Naive thymus-derived CD8-positive, alpha-beta T cell (primary cell): Measurements from ENCODE around the gene DNAH3. TPM values are rescaled to one million over a fixed set of nuclear protein-coding genes. Genes with fewer than 3 reads are reported as not detected.
A peak's percentile ranks its signal among the peaks of the same experiment; 100 is the strongest.
"Not testable (repeated sequence)": the region's sequence is repeated elsewhere in the genome, so short reads cannot be mapped to it uniquely, and the experiment has no call there.

Experiments used
- ATAC-seq, 2 donors: fragments of 150-1000 bp; cut with Tn5 transposase in 1 of 2; sonication (Bioruptor Pico), chemical (Tn5 transposase) in 1 of 2; 1 replicate in 1 of 2; 2 replicates in 1 of 2; pipeline ENCODE4 v1.10.0; 2021; ENCODE audit warnings: mild to moderate bottlenecking in 2 of 2, moderate library complexity in 2 of 2
- POLR2A ChIA-PET: fragments of 350-600 bp; sonication (Branson Sonifier 250); formaldehyde crosslinking; loops from one replicate; lab custom pipeline; 2021; ENCODE audit warnings: antibody characterized with exemption; lab: Charles Lee
- DNase-seq, 10 donors: peaks; one replicate each; pipeline versions ENCODE4 v3.0.0 to v3.0.0-alpha.2; 2020 to 2022
- H3K27ac Mint-ChIP-seq, 10 donors: one replicate each; pipeline ENCODE4 v1.8.0; 2020 to 2022; ENCODE audit warnings: mild to moderate bottlenecking in 10 of 10, mixed read lengths in 10 of 10, moderate library complexity in 4 of 10, inconsistent platforms in 1 of 10
- H3K27me3 Mint-ChIP-seq, 5 donors: one replicate each; pipeline ENCODE4 v1.8.0; 2021 to 2022; ENCODE audit warnings: mixed read lengths in 5 of 5
- H3K36me3 Mint-ChIP-seq, 3 donors: one replicate each; pipeline ENCODE4 v1.8.0; 2020 to 2022; ENCODE audit warnings: mixed read lengths in 3 of 3, mild to moderate bottlenecking in 2 of 3, inconsistent platforms in 1 of 3
- H3K4me1 Mint-ChIP-seq, 4 donors: one replicate each; pipeline ENCODE4 v1.8.0; 2021 to 2022; ENCODE audit warnings: mixed read lengths in 4 of 4
- H3K4me3 Mint-ChIP-seq, 10 donors: one replicate each; pipeline ENCODE4 v1.8.0; 2020 to 2022; ENCODE audit warnings: mild to moderate bottlenecking in 10 of 10, mixed read lengths in 10 of 10, moderate library complexity in 6 of 10, inconsistent platforms in 1 of 10
- H3K9me3 Mint-ChIP-seq, 9 donors: one replicate each; pipeline ENCODE4 v1.8.0; 2020 to 2022; ENCODE audit warnings: mixed read lengths in 9 of 9, mild to moderate bottlenecking in 3 of 9, inconsistent platforms in 1 of 9, moderate library complexity in 1 of 9
- polyA plus RNA-seq, 3 donors: library from polyadenylated mRNA; unstranded; fragments of 300-500 nt; fragmentation: Illumina TruSeq; gene quantifications; one replicate each; pipeline ENCODE4 v1.2.3, GENCODE V29; 2021
- total RNA-seq, 8 experiments: library from RNA in 2 of 8; stranded (reverse) in 2 of 8; gene quantifications; one replicate each; pipeline ENCODE4 v1.2.3 and lab custom pipeline; 2021 to 2026

DNAH3 gene
- total and polyA plus RNA-seq, 5 experiments from 2014 or later, result not detected

DNA sequence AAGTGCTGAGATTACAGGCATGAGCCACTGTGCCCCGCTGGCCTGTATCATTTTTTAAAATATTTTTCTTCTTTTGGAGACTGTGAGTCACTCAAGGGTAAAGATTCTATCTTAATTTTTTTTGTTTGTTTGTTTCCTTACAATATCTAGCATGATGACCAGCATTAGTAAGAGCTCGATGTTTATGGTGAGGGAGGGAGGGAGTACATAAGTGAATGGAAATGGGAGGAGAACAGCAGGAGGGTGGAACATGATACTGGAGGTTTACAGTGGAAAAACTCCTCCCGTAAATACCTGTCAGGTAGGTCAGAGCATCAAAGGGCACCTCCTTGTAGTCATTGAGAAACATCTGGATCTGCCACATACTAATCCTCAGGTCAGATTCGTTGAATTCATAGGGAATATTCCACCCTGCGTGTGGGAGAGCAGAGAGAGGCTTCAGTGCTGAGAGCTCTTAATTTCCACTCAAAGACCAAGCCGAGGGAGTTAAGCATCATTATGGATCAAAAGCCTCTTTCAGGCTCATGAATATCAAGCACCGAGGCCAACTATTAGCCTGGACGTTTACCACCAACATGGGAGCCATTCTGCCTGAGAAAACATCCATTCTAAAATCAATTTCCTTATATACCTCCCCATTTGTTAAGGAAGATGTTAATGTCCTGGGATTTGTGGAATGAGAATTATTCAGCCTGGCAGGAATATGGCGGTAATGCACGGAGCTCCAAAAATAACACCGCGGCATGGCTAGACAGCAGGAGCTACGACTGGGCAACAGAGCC lies 198.3 kb downstream of the DNAH3 start:
- H3K27me3 Mint-ChIP-seq, result peaks cover 0 to 6% (median 0%) of the 10 kb centered on the region in 5 donors

DNA sequence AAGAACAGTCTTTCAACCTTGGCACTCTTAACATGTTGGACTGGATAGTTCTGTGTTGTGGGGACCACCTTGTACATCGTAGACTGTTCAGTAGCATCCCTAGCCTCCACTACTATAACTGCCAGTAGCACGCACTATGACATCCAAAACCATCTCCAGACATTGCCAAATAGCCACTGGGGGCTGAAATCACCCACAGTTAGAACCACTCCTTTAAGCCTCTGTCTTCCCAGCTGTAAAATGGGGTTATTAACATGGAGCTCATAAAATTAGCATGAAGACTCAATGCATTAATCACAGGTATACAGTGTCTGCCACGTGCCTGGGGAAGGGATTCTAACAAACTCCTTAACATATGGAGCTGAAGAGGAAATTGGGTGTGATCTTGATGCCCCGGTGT lies 200.4 kb downstream of the DNAH3 start:
- Mint-ChIP-seq H3K9me3 (no peaks in the 10 kb centered on the region), H3K36me3 (no peaks in the 10 kb centered on the region), H3K27ac (no peak overlapping the region), H3K27me3 (peaks cover 0 to 6% (median 0%) of the 10 kb centered on the region in 5 donors), H3K4me1 (no peaks in the 10 kb centered on the region), H3K4me3 (no peak overlapping the region)
- POLR2A ChIA-PET, result no interaction called here
- DNase-seq (no peak), ATAC-seq (no peak)

More for the DNA sequence above, 198.3 kb downstream of the DNAH3 start:
- Mint-ChIP-seq H3K9me3 (no peaks in the 10 kb centered on the region), H3K36me3 (no peaks in the 10 kb centered on the region), H3K4me1 (no peaks in the 10 kb centered on the region), H3K27ac (no peak overlapping the region), H3K4me3 (no peak overlapping the region)
- ATAC-seq (no peak), DNase-seq (no peak)
- POLR2A ChIA-PET, result no interaction called here

DNA sequence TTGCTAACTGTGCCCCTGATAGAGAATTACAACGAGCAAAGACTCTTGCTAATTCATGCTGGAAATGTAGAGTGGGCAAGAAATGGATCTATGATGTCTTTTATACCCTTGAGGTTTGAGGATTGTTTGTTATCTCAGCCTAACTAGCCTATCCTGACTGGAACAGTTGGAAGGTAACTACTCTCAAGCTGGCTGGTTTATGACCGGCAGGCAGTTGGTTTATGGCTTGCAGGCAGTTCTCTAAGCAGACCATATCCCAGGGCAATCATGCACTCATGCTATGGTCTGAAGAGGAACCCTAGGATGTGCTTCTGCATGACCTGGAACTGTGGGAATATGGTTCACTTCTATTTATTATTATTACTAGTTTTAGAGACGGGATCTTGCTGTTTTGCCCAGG lies 201.0 kb downstream of the DNAH3 start:
- Mint-ChIP-seq H3K27ac (no peak overlapping the region), H3K27me3 (peaks cover 0 to 6% (median 0%) of the 10 kb centered on the region in 5 donors), H3K4me1 (no peaks in the 10 kb centered on the region), H3K4me3 (no peak overlapping the region), H3K36me3 (no peaks in the 10 kb centered on the region), H3K9me3 (no peaks in the 10 kb centered on the region)
- no peak for DNase-seq
- no peak for ATAC-seq
- POLR2A ChIA-PET, result no interaction called here

DNA sequence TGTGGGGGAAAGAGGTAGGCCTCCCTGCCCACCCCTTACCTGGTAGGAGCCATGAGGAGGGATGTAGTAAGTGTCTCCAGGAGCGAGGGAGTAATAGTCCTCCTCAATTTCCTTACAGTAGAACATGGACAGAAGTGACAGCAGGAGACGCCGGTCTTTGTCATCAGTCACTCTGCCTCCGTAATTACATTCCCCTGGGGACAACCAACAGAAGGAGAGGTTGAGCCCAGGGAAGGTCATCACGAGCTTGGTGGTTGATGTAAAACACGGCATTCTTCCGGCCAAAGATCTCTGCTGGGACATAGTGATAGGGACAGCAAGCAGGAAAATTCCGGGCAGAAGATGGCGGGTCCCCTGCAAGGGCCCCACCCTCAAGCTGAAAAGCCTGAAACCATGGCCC lies 202.2 kb downstream of the DNAH3 start:
- Mint-ChIP-seq H3K27ac (no peak overlapping the region), H3K4me3 (no peak overlapping the region), H3K36me3 (no peaks in the 10 kb centered on the region), H3K27me3 (peaks cover 0 to 4% (median 0%) of the 10 kb centered on the region in 5 donors), H3K4me1 (peaks cover 0 to under 1% (median 0%) of the 10 kb centered on the region in 4 donors), H3K9me3 (no peaks in the 10 kb centered on the region)
- POLR2A ChIA-PET, result no interaction called here
- no peak for DNase-seq
- ATAC-seq, result no peak

DNA sequence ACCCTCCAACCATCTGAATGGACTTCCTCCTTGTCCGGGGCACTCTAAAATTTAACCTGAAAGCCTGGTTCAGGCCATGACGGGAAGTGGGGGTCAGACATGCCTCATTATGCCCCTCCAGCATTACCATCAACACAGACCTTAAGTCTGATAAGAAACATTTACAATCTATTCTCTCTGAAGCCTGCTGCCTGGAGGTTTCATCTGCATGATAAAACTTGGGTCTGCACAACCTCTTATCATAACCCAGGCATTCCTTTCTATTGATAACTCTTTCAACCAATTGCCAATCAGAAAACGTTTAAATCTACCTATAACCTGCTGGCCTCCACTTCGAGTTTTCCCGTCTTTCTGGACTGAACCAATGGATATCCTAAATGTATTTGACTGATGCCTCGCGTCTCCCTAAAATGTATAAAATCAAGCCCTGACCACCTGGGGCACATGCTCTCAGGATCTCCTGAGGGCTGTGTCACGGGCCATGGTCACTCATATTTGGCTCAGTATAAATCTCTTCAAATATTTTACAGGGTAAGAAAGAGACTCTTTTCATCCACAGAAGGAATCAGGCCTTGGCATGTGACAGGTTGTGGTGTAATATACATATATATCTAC lies 204.5 kb downstream of the DNAH3 start:
- ATAC-seq (no peak), DNase-seq (no peak)
- H3K9me3 Mint-ChIP-seq, result no peaks in the 10 kb centered on the region
- H3K4me3 Mint-ChIP-seq, result no peak overlapping the region
- no peak overlapping the region for H3K27ac Mint-ChIP-seq
- H3K36me3 Mint-ChIP-seq, result no peaks in the 10 kb centered on the region
- peaks cover 0 to 3% (median 0%) of the 10 kb centered on the region in 5 donors for H3K27me3 Mint-ChIP-seq
- H3K4me1 Mint-ChIP-seq, result peaks cover 0 to 4% (median 4%) of the 10 kb centered on the region in 4 donors
- POLR2A ChIA-PET, result no interaction called here

DNA sequence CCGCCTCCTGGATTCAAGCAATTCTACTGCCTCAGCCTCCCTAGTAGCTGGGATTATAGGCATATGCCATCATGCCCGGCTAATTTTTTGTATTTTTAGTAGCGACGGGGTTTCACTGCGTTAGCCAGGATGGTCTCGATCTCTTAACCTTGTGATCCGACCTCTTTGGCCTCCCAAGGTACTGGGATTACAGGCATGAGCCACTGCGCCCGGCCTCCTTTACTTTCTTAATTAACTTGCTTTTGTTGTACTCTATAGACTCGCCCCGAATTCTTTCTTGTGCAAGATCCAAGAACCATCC lies 205.1 kb downstream of the DNAH3 start:
- POLR2A ChIA-PET, DNase-seq, H3K4me3 Mint-ChIP-seq, H3K9me3 Mint-ChIP-seq, H3K4me1 Mint-ChIP-seq, H3K27me3 Mint-ChIP-seq, ATAC-seq, H3K36me3 Mint-ChIP-seq: not testable (repeated sequence)
- peak overlapping the region in 1 of 10 donors; percentile 3 for H3K27ac Mint-ChIP-seq

DNA sequence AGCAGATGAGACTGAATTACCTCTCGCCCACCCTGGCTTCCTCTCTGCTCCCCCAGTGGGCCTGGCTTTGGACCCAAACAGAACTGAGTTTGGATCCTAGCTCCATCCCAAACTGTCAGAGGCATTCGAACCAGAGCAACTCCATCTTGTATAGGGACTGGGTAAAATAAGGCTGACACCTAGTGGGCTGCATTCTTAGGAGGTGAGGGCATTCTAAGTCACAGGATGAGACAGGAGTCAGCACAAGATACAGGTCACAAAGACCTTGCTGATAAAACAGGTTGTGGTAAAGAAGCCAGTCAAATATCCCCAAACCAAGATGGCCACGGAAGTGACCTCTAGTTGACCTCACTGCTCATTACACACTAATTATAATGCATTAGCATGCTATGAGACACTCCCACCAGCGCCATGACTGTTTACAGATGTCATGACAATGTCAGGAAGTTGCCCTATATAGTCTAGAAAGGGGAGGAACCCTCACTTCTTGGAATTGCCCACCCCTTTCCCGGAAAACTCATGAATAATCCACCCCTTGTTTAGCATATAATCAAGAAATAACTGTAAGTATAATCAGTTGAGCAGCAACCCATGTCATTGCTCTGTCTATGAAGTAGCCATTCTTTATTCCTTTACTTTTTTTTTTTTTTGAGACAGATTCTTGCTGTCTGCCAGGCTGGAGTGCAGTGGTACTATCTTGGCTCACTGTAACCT lies 205.6 kb downstream of the DNAH3 start:
- POLR2A ChIA-PET, result interaction anchor here (1.2 kb wide), 1 partner anchor 44 kb away, joined by 3 read pairs; the partner anchor contains the start of gene LYRM1
- Mint-ChIP-seq H3K27ac (peak overlapping the region in 2 of 10 donors; percentile 3 to 12), H3K36me3 (no peaks in the 10 kb centered on the region), H3K4me3 (no peak overlapping the region), H3K4me1 (peaks cover 0 to 8% (median 5%) of the 10 kb centered on the region in 4 donors), H3K9me3 (no peaks in the 10 kb centered on the region), H3K27me3 (peaks cover 0 to 3% (median 0%) of the 10 kb centered on the region in 5 donors)
- peak in 1 of 10 donors; percentile 7 for DNase-seq
- ATAC-seq, result peak in 1 of 2 donors; percentile 22

DNA sequence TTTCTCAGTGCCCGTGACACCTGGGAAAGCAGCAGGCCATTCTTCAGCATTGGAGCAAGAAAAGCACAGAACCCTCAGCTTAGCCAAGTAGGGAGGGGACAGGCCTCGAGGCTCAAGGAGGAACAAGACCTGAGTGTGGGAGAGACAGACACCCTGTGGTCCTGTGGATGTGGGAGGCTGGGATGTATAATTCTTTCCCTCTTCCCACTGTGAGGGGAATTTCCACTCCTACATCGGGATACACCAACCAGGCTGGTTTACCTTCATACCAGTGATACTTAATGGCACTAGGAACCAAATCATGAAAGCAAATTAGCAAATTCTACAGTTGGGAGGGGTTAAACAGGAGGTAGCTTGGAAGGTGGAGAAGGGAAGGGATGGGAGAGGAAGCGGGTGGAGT lies 208.4 kb downstream of the DNAH3 start:
- H3K9me3 Mint-ChIP-seq, result no peaks in the 10 kb centered on the region
- POLR2A ChIA-PET, result no interaction called here
- no peak overlapping the region for H3K27ac Mint-ChIP-seq

DNA sequence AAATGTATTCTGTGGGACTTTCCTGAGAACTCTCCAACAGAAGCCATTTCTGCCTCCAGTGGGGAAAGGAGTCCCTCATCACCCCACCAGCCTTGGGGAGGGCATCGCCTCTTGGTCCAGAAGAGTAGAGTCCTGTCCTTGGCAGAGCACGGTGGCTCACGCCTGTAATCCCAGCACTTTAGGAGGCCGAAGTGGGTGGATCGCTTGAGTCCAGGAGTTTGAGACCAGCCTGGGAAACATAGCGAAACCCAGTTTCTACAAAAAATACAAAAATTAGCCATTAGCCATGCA lies 209.1 kb downstream of the DNAH3 start:
- peaks cover 0 to 8% (median 5%) of the 10 kb centered on the region in 4 donors for H3K4me1 Mint-ChIP-seq
- no peak for ATAC-seq
- H3K36me3 Mint-ChIP-seq, result no peaks in the 10 kb centered on the region
- no peak overlapping the region for H3K4me3 Mint-ChIP-seq
- POLR2A ChIA-PET, result no interaction called here
- DNase-seq, result no peak
- peaks cover 0 to 2% (median 0%) of the 10 kb centered on the region in 5 donors for H3K27me3 Mint-ChIP-seq
- H3K27ac Mint-ChIP-seq, result no peak overlapping the region
- no peaks in the 10 kb centered on the region for H3K9me3 Mint-ChIP-seq

More for the DNA sequence above, 208.4 kb downstream of the DNAH3 start:
- Mint-ChIP-seq H3K27me3 (peaks cover 0 to 2% (median 0%) of the 10 kb centered on the region in 5 donors), H3K36me3 (no peaks in the 10 kb centered on the region), H3K4me3 (no peak overlapping the region), H3K4me1 (peaks cover 0 to 8% (median 5%) of the 10 kb centered on the region in 4 donors)
- DNase-seq, result no peak
- no peak for ATAC-seq

DNA sequence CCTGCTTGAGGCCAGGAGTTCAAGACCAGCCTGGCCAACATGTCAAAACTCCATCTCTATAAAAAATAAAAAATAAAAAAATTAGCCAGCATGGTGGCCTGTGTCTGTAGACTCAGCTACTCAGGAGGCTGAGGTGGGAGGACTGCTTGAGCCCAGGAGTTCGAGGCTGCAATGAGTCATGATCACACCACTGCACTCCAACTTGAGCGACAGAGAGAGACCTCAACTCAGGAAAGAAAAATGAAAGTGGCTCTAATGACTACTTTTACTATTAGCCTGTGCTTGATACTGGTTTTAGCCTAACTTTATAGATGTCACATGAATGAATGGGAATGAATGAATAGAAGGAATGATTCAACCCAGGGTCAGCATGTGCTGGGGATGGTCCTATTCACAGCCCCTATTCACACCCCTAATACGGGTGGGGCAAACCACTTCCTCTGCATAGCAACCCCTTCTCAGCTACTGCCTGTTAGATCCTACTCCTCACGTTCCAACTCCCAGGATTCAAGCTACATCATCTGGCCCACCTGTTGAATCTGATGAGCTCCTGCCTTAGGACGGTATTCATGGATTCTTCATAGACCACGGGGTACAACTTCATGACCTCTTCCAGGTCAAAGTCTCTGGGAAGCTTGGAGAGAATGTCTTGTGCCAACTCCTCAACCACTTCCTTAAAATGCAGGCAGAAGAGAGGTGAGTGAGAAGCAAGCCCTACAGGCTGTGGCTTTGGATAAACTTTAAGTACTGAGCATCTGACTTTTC lies 209.6 kb downstream of the DNAH3 start:
- POLR2A ChIA-PET, result no interaction called here

DNA sequence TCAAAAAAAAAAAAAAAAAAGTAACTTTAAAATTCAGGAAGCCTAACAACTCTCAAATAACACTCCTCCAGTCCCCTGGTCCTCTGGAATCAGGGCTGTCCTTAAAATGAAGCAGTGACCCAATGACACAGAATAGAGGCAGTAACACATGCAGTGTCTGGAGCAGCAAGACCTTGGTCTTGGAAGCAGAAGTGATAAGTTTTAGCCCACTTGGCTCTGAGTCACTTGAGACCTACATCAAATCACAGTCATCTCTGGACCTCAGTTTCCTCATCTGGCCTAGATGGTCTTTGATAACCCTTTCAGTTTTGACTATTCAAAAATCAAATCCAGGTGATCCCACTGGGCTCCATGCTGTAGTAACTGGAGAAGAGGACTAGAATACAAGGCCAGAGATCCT lies 211.0 kb downstream of the DNAH3 start:
- Mint-ChIP-seq H3K27me3 (peaks cover 0 to 2% (median 0%) of the 10 kb centered on the region in 5 donors), H3K36me3 (no peaks in the 10 kb centered on the region), H3K4me1 (peaks cover 0 to 8% (median 5%) of the 10 kb centered on the region in 4 donors), H3K27ac (peak overlapping the region in 1 of 10 donors; percentile 15), H3K9me3 (peaks cover 0 to 2% (median 0%) of the 10 kb centered on the region in 9 donors), H3K4me3 (no peak overlapping the region)
- POLR2A ChIA-PET, result no interaction called here
- ATAC-seq, result no peak
- DNase-seq, result no peak

More for the DNA sequence above, 209.6 kb downstream of the DNAH3 start:
- no peak for ATAC-seq
- peak overlapping the region in 1 of 10 donors; percentile 12 for H3K27ac Mint-ChIP-seq
- no peaks in the 10 kb centered on the region for H3K36me3 Mint-ChIP-seq
- H3K9me3 Mint-ChIP-seq, result no peaks in the 10 kb centered on the region
- no peak for DNase-seq
- H3K4me1 Mint-ChIP-seq, result peaks cover 0 to 8% (median 5%) of the 10 kb centered on the region in 4 donors
- peaks cover 0 to 2% (median 0%) of the 10 kb centered on the region in 5 donors for H3K27me3 Mint-ChIP-seq
- H3K4me3 Mint-ChIP-seq, result no peak overlapping the region

DNA sequence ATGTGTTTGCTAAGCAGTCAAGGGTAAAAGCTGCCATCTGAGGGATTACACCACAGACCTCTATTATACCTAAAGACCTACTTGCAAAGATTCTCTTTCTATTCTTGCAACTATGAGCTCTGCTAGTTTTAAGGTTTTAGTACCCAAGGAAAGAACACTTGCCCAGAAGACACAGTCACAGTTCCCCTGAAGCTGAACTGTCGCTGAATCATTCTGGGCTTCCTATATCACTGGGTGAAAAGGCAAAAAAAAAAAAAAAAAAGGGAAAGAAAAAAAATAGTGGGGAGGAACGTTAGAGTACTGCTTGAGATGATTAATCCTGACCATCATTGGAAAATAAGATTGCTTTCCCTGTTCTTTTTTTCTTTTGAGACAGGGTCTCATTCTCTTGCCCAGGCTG lies 212.2 kb downstream of the DNAH3 start:
- H3K36me3 Mint-ChIP-seq, result no peaks in the 10 kb centered on the region
- no peak for ATAC-seq
- H3K4me3 Mint-ChIP-seq, result no peak overlapping the region
- DNase-seq, result no peak
- H3K27ac Mint-ChIP-seq, result no peak overlapping the region
- POLR2A ChIA-PET, result no interaction called here
- peaks cover 0 to 2% (median 0%) of the 10 kb centered on the region in 9 donors for H3K9me3 Mint-ChIP-seq
- H3K4me1 Mint-ChIP-seq, result peaks cover 0 to 8% (median 5%) of the 10 kb centered on the region in 4 donors
- peaks cover 0 to 2% (median 0%) of the 10 kb centered on the region in 5 donors for H3K27me3 Mint-ChIP-seq
